GM21367 (cell line): ENCODE data around the gene DUXB.

Experiments
- ATAC-seq: cut with Tn5 transposase; IDR thresholded peaks from one replicate; pipeline ENCODE4 v1.9.1; 2021; ENCODE audit not compliant: unreplicated experiment

Gene DUXB, protein sequence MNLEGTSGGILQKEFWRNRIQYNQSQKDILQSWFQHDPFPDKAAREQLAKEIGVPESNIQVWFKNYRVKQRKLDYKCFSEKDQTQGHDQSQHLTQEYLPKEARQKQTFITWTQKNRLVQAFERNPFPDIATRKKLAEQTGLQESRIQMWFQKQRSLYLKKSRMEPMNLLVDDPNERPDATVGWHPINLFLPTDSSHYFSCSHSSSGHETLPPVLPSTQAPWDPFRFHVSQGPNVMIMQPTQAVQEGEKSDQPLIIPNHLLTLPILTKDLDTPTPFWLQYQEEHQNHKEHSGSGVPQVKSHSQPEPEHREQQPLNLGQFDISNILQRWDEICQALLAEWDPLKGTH

DNA sequence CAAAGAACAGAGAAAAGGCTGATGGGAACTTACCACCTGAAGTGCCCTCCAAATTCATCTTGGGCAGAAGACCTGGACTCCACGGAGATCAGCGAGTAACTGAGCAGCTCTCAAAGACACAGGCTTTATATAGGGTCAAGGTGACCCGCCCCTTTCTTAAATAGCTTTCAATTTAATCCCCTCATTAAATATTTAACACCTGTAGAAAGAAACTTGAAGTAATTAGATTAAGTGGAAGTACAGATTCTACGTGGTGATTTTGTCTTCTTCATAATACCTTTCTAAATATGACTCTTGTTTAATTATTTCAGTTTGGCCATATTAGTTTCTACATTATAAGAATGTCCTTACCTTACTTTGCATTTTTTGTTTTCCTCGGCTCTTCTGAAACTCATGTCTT is at the start of gene DUXB:
TSS of gene DUXB (minus strand) at position 101 of the 400 bp plus-strand sequence. CDS start at position 58, 43 bp downstream.
- no peak for ATAC-seq

DNA sequence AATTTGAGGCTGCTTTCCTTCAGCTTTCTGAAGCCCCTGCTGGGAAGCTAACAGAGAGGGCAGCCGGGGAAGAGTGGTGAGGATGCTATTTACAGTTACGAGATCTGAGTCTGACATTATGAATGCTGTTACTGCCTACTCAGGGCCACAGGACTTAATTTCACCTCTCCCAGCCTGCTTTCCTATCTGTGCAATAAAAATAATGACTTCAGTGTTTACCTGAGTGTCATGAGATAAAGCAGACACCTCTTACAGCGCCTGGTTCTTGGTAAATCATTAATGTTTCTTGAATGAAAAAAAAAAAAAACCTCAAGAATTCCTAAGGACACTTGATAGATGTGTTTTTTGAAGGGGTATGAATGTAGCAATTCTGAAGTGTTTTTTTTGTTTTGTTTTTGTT is 49.3 kb upstream of the DUXB start:
- no peak for ATAC-seq

DNA sequence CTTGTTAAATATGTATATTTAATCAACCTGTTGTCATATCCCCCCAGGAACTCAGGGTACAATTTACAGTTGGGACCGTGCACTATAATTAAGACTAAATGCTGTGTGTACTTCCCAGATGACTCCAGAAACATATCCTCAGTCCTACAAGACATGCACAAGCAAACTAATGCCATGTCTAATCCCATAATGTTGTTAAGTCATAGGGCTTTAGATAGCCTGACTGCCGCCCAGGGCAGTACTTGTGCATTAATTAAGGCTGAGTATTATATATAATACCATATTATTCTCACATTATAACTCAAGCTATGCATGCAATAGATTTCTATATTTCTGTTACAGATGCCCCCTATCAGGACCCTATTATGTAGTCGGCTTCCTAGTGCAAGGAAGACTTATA is 45.1 kb upstream of the DUXB start:
- no peak for ATAC-seq

DNA sequence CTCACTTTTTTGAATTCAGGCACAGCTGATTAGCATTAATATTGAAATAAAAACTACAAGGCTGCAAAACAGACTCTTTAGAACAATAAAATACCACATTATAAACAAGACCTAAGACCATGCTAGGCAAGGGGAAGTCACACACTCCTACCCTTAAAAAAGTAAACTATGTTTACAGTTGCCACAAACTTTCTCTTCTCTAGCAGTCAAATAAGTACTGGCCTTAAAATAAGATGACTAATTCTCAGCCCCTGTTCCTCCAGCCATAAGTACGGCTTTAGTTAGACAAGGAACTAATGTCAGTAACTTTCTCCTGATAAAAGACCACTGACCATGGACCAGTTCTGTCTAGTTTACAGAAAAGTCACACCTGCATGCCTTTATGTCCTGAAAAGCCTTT is 44.6 kb upstream of the DUXB start:
- no peak for ATAC-seq

DNA sequence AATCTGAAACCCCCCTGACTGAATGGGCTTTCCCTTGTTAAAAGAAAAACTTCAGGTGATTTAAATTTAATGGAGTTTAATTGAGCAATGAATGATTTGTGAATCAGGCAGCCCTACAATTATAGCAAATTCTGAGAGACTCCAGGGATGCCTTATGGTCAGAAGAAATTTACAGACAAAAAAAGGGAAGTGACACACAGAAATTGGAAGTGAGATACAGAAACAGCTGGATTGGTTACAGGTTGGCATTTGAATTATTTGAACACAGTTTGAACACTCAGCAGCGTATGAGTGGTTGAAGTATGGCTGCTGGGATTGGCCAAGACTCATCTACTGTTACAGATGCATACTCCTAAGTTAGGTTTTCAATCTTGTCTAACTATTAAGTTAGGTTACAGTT is 44.0 kb upstream of the DUXB start:
- no peak for ATAC-seq

DNA sequence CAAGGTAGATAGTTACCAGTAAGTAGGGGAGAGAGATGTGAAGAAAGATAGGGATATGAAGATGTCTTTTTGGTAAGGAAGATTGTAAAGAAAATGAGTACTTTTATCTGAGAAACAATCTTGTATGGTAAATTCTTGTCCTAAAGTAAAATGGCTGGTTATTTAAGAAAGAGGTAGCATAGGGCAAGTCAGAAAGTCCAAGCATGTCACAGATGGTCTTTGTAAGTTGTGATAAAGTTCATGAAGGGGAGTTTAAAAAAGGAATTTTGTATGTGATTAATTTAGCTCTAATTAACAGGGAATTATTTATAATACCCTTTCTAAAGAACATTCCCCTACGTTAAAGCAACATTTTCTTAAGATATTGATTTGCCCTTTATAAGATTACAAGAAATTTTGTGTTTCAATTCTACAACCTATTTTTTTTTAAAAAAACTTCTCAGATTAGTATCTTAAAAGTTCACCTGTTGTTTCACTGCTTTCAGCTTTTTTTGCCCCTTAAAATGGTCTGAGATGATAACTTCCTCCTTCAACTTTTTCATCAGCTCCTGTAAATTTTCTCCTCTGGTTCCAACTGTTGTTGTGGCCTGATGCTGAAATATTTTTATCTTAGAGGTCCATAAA is 41.3 kb upstream of the DUXB start:
- no peak for ATAC-seq

DNA sequence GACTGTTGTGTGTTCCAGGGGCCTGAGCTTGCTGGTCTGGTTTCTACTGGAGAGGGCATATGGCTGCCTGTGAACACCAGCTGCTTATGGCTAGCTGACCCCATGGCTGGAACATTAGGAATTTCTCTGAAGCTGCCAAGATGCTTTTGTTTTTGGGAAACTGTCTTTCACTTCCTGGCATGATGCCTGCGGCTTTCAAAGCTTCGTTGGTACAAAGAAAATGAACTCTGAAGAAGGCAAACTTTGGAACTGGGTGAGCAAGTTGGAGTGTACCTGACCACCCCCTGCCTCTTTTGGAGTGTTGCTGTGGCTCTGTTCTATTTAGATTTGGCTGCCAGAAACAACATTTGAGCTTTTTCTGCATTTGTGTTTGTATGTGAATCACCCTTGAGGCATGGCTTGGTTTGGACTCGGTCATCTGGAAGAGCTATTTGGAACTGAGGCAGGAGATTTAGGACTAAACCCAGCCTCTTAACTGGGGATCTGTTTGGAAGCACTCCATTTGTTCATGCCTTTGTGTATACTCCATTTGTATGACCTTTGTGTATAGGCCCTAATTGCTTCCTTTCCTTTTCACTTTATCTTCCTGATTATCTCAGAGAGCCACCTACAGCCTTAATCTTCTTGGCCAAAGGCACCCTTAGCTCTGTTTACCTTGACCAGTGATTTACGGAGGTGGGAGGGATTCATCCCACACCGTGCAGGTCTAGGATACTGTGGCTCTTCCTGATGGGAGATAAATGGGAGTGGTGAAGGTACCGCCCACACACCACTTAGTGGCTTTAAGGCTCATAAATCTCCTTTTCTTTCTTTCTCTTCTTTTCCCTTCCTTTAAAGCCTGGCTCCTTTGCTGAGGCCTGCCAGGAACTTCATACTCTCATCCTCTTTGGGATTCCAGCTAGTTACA is 32.3 kb upstream of the DUXB start:
- ATAC-seq: no peak

DNA sequence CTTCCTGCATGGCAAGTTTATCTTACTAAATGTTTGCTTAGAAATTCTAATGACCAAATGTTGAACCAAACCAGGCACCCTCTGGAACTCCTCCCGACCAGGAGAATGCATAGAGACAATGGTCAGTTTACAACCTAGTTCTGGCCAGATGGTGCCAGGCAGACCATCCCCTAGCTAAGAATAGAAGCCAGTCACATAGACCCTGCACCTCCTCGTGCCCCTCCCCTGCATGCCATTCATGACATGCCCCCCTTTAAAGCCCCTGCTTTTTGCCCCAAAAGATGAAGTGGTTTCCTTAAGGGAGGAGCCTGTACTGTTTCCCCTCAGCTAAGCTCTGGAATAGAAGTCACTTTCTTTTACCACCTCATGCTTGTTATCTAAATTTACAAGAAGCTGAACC is 31.6 kb upstream of the DUXB start:
- ATAC-seq: no peak

DNA sequence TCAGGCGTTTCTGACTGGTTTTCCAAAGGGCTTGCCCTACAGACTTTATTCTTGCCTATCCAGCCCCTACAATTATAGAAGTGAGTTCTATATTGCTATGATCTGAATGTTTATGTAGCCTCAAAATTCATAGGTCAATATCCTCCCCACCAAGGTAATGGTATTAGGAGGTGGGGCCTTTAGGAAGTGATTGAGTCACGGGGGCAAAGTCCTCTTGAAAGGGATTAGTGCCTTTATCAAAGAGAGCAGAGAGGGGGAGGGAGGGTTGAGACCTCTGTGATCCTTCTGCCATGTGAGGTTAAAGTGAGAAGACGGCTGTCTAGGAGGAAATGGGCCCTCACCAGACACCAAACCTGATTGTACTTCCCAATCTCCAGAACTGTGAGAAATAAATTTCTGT is 26.0 kb upstream of the DUXB start:
- ATAC-seq: no peak

DNA sequence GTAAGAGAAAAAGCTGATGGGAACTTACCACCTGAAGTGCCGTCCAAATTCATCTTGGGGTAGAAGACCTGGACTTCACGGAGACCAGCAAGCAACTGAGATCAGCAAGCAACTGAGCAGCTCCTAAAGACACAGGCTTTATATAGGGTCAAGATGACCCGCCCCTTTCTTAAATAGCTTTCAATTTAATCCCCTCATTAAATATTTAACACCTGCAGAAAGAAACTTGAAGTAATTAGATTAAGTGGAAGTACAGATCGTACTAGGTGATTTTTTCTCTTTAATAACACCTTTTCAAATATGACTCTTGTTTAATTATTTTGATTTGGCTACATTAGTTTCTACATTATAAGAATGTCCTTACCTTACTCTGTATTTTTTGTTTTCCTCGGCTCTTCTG is 25.1 kb upstream of the DUXB start, which contains the start of gene CPHXL:
TSS of gene CPHXL (minus strand) at position 101 of the 400 bp plus-strand sequence. CDS start at position 53, 48 bp downstream.
- no peak for ATAC-seq

DNA sequence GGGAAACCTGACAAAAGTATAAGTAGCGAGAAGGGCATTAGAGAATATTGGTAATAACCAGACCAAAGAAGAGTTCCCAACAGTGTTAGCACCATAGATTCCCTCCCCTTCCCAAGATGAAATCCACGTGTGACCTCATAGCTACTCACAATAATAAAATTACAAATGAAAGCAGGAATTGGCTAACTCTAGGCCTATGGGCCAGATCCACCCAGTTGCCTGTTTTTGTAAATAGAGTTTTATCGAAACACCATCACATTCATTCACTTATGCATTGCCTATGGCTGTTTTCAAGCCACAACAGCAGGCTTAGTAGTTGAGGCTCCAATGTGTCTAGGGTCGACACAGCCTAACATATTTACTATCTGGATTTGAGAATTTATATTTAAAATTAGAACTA is 17.2 kb upstream of the DUXB start:
- ATAC-seq: no peak

DNA sequence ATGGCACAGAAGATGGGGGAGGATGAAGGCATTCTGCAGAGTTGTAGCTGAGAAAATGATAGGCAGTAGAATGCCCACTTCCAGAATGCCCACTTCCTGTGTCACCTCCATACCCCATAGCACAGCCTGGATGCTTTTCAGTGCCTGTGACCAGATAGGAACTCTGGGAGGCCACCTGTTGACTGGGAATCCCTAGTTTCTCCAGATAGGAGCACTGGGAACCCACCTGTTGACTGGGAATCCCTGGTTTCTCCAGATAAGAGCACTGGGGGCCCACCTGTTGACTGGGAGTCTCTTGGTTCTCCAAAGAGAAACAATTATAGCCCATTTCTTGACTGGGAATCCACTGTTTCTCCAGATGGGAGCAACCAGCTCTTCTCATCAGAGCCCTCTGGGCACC is 13.4 kb upstream of the DUXB start:
- no peak for ATAC-seq

DNA sequence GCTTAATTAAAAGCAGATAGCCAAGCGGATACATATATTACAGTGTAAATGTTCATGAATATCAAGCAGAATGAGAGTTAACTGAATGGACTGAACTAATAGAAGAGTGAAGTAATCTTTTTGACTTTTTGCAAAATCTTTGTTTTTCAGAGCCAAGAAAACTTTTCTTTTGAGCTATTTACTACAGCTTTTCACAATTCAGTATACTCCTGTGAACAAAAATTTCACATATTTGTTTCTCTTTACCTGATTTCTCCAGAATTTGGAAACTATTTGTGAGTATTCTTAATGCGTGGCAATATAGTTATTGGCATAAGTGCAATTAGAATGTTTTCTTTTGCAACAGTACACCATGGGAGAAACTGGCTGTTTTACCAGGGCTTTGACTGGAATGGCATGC is 9.1 kb upstream of the DUXB start:
- no peak for ATAC-seq

DNA sequence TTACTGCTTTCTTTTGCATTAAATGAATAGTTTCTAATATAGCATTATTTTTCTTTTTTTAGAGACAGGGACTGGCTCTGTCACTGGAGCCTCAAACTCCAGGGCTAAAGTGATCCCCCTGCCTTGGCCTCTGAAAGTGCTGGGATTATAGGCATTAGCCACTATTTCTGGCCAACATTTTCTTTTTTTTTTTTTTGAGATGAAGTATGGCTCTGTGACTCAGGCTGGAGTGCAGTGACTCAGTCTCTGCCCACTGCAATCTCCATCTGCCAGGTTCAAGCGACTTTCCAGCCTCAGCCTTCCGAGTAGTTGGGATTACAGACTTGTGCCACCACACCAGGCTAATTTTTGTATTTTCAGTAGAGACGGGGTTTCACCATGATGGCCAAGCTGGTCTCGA is 2.0 kb upstream of the DUXB start:
- ATAC-seq: no peak

DNA sequence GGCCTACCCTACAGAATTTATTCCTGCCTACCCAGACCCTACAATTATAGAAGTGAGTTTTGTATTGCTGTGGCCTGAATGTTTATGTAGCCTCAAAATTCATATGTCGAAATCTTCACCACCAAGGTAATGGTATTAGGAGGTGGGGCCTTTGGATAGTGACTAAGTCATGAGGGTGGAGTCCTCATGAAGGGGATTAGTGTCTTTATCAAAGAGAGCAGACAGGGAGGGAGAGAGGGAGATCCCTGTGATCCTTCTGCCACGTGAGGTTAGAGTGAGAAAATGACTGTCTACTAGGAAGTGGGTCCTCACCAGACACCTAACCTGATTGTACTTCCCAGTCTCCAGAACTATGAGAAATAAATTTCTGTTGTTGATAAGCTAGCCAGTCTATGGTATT is 981 bp upstream of the DUXB start:
- no peak for ATAC-seq

DNA sequence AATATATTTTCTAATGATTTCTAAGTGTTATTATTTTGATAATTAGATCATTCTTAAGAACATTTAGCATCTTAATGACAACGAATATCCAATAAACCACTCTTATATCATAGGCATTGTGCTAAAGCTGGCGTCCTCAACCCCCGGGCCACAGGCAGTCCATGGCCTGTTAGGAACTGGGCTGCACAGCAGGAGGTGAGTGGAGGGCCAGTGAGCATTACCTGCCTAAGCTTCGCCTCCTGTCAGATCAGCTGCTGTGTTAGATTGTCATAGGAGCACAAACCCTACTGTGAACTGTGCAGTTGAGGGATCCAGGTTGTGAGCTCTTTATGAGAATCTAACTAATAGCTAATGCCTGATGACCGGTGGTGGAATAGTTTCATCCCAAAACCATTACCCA is 3.7 kb downstream of the DUXB start:
- ATAC-seq: no peak

DNA sequence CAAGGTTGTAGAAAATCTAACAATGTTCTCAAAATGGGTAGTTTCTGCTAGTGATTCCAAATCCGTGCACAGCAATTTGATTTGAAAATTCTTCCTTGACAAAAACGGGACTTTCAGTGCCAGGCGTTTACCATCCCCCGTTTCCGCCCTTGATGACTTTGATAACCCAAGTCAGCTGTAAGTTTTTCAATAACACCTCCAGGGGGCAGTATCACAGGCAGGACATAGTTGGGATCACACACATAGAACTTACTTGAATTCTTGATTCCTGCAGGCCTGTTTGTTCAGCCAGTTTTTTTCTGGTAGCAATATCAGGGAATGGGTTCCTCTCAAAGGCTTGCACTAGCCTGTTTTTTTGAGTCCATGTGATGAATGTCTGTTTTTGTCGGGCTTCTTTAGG is 5.6 kb downstream of the DUXB start:
- no peak for ATAC-seq

DNA sequence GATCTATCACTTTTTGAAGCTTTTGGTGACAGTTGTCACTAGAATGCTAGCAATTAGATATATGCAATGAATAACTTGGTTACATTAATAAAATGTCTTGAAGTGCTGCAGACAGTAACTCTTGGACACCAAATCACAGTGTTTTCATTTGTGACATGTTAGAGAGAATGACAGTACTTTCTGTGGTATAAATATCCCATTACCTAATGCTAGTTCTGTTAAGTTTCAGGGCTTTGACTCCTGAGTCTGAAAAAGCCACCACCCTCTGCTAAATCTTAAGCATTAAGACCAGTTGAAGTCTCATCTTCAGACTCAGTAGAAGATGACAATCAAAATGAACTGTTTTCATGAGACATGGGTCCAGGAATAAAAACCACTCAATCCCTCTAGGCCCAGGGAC is 13.9 kb downstream of the DUXB start:
- ATAC-seq: no peak

DNA sequence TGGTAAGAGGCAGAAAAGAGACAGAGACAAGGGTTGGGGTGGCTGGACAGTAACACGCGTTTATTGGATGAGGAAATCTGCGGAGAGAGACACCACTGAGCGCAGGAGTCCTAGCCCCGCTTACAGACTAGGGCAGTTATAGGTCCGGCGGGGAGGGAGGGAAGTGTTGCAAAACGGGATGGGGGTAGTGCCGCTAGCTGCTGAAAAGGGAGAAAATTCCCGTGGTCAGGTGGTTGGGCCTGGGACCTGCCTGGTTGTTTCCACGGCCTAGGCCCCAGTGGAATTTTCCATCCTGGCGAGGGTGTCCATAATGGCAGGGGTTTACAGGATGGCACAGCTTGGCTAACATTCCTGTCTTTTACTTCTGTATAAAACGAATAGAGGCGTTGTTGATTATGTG is 19.0 kb downstream of the DUXB start:
- no peak for ATAC-seq

DNA sequence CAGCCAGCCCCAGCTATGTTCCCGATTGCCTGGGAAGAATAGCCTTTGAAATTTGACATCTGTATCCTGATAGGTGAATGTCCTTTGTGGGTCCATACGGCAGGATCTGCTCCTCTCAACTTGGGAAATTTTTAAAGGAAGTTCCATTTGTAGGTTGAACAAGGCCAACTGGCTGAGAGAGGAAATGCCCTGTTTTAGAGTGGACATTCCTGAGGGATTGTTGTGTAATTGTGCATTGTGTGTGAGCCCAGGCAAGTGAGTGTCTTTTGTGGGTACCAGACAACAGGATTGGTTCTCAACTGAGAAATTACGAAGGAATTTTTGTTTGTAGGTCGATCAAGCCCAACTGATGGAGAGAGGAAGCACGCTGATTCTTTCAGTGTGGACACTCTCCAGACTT is 21.9 kb downstream of the DUXB start:
- ATAC-seq: no peak

DNA sequence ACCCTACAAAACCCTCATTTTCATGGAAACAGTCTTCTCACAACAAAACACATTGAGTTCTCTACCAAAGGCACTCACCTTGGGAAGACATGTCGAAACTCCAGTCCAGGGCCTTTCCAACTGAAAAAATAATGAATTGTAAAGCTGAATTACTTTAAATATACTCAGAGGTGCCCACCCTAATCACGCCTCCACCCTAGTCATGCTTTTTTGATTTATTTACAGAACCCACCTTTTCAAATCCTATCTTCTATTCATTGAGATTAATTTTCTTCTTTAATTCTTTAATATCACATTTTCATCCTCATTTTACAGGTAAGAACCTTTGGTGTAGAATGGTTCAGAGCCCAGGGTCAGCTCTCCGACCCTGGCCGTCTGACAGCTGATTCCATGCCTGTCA is 24.4 kb downstream of the DUXB start, which contains the start of gene CPHXL2:
TSS of gene CPHXL2 (minus strand) at position 101 of the 400 bp plus-strand sequence. CDS start at position 91, 10 bp downstream.
- ATAC-seq: no peak

DNA sequence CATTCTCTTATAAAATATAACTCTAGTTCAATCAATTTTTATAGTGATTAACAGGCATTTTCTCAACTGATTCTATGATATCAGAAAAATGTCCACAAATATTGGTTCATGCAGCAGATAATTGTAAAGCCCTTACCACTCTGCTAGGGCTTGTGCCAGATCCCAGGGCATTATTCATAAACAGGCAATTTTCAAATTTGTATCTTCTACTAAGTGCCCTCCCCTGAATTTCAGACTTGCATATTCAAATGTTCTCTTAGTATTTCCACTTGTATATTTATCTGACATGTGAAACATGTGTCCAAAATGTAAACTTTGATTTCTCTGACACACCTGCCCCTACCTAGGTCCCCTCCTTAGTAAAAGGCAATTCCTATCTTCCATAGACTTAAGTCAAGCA is 33.8 kb downstream of the DUXB start:
- ATAC-seq: no peak
